ENCODE data around the gene TTLL12. TPM values are rescaled to one million over a fixed set of nuclear protein-coding genes. Genes with fewer than 3 reads are reported as not detected.

TTLL12 gene
- total RNA-seq, 2 donors from 2014 or later = 21.0 to 25.1 TPM

DNA sequence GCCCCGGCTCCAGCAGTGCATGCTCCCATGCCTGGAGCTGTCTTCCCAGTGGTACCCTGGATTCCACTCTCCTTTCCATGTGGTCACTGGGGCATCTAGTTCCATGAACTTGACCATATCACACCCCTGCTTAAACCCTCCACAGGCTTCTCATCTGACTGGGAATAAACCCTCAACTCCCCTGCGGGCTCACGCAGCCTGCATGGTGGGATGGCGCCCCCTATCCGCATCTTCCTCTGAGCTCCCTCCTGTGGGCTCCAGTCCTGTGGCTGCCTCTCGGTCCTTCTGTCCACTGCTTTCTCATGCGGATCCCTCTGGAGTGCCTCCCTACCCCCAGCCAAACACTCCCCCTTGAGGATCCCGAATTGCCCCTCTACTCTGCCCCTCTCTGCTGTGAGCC is 41.4 kb upstream of the TTLL12 start:
- DNase-seq (peak in 2 of 4 donors; percentile 5 to 32), ATAC-seq (no peak)
- 40 to 51% methylated on average over 8 of the region's 8 CpGs for WGBS, 2 donors
- Histone ChIP-seq H3K36me3 (replicated peaks in 1 of 2; ENCODE audit: insufficient read depth in 1 of 2, low read depth in 2 of 2) (no peaks in the 10 kb centered on the region), H3K4me3 (no peak overlapping the region), H3K27me3 (no peaks in the 10 kb centered on the region), H3K27ac (no peak overlapping the region), H3K9me3 (no peaks in the 10 kb centered on the region), H3K4me1 (no peaks in the 10 kb centered on the region)
- intact Hi-C loops (cut with DNase I) = no loop called here
- TF ChIP-seq, protein P1, sequence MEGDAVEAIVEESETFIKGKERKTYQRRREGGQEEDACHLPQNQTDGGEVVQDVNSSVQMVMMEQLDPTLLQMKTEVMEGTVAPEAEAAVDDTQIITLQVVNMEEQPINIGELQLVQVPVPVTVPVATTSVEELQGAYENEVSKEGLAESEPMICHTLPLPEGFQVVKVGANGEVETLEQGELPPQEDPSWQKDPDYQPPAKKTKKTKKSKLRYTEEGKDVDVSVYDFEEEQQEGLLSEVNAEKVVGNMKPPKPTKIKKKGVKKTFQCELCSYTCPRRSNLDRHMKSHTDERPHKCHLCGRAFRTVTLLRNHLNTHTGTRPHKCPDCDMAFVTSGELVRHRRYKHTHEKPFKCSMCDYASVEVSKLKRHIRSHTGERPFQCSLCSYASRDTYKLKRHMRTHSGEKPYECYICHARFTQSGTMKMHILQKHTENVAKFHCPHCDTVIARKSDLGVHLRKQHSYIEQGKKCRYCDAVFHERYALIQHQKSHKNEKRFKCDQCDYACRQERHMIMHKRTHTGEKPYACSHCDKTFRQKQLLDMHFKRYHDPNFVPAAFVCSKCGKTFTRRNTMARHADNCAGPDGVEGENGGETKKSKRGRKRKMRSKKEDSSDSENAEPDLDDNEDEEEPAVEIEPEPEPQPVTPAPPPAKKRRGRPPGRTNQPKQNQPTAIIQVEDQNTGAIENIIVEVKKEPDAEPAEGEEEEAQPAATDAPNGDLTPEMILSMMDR (IDR thresholded peaks at IDR 0.05) = no peak
- no peak for TF ChIP-seq POLR2A (IDR thresholded peaks at IDR 0.05)

DNA sequence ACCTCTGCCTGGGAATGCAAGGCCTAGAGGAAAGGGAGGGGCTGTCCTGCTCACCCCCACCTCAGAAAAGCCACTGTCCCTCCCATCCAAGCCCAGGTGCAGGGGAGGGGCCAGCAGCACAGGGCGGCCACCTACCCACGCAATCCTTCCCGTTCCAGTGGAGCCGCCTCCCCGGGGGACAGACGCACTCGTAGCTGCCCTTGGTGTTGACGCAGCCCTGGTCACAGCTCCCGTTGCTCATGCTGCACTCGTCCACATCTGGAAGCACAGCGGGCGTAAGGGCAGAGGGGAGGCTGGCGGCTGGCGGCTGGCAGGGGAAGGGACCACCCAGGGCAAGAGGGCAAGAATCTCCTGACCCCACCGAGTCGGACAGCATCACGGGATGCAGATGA is 40.3 kb upstream of the TTLL12 start:
- no peak for DNase-seq

DNA sequence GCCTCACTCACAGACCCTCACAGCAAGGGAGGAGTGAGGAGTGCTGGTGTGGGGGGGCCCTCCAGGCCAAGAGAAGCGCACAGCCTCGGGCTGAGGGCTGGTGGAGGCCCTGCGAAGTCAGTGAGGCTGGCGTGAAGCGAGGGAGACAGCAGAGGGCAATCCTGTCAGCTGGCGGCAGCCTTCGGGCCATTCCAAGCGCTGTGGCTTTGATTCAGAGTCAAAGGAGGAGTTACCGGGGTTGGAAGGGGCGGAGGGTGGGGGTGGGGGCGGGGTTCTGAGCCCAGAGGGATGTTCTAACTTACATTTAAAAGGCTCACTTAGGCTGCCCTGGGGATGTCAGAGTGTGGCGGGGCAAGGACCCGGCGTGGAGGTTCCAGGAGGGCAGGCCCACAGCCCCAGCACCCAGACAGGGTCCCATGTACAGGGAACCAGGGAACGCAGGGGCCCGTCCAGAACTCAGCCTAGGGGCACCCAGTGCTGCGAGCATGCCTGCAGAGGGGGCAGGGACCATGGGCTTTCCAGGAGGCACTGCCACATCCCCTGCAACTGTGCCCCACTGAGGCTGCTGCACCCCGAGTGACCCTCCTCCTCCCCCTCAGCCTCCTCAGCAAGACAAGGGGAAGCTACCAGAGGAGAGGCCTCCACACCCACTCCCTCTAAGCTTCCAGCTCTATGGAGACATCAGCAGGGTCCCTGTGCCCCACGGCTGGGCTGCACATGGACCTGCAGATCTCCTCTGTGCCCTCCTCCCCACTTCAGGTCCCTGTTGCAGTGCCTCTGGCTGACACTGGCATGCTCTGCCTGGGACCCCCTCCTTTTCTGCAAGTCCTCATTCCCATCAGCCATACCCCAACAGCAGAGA is 39.7 kb upstream of the TTLL12 start:
- H3K4me3 ChIP-seq = no peak overlapping the region
- H3K27ac ChIP-seq = no peak overlapping the region
- 71 to 80% methylated on average over 16 to 17 of the region's 19 CpGs for WGBS, 2 donors
- H3K27me3 ChIP-seq = no peaks in the 10 kb centered on the region
- no peaks in the 10 kb centered on the region for H3K36me3 ChIP-seq (replicated peaks in 1 of 2; ENCODE audit: insufficient read depth in 1 of 2, low read depth in 2 of 2)
- no peak for DNase-seq
- H3K4me1 ChIP-seq = no peaks in the 10 kb centered on the region
- intact Hi-C loops (cut with DNase I) = no loop called here
- H3K9me3 ChIP-seq = no peaks in the 10 kb centered on the region
- TF ChIP-seq, protein P1 (IDR thresholded peaks at IDR 0.05) = no peak
- no peak for TF ChIP-seq POLR2A (IDR thresholded peaks at IDR 0.05)
- ATAC-seq = no peak

More for the DNA sequence above, 40.3 kb upstream of the TTLL12 start:
- no peak for ATAC-seq
- Histone ChIP-seq H3K4me3 (no peak overlapping the region), H3K4me1 (no peaks in the 10 kb centered on the region), H3K27me3 (no peaks in the 10 kb centered on the region), H3K36me3 (replicated peaks in 1 of 2; ENCODE audit: insufficient read depth in 1 of 2, low read depth in 2 of 2) (no peaks in the 10 kb centered on the region), H3K27ac (no peak overlapping the region), H3K9me3 (no peaks in the 10 kb centered on the region)
- WGBS, 2 donors = 36 to 60% methylated on average over 2 to 17 of the region's 17 CpGs
- intact Hi-C loops (cut with DNase I) = no loop called here
- TF ChIP-seq, protein P1 (IDR thresholded peaks at IDR 0.05) = no peak
- no peak for TF ChIP-seq POLR2A (IDR thresholded peaks at IDR 0.05)

DNA sequence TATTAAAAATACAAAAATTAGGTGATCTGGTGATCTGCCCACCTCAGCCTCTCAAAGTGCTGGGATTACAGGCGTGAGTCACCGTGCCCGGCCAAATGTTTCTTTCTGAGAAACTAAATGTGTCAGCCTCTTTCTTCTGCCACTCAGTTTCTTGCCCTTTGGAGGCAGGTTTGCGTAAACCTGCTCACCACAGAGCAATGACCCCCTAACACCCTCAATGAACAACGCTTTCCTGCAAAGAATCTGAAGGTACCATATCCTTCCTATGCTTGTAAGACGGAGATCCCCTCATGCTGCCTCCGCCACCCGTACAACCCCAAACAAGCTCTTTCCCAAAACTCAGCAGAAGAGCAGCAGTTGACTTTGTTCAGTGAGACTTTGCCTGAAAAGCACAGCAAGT is 38.7 kb upstream of the TTLL12 start:
- Histone ChIP-seq H3K4me3 (no peak overlapping the region), H3K36me3 (replicated peaks in 1 of 2; ENCODE audit: insufficient read depth in 1 of 2, low read depth in 2 of 2) (no peaks in the 10 kb centered on the region), H3K27me3 (no peaks in the 10 kb centered on the region), H3K4me1 (no peaks in the 10 kb centered on the region), H3K27ac (no peak overlapping the region), H3K9me3 (no peaks in the 10 kb centered on the region)
- DNase-seq (no peak), ATAC-seq (no peak)
- TF ChIP-seq, protein P1 (IDR thresholded peaks at IDR 0.05) = no peak
- TF ChIP-seq POLR2A (IDR thresholded peaks at IDR 0.05) = no peak
- WGBS, 2 donors = 83% methylated on average over 8 of the region's 8 CpGs
- intact Hi-C loops (cut with DNase I) = no loop called here

DNA sequence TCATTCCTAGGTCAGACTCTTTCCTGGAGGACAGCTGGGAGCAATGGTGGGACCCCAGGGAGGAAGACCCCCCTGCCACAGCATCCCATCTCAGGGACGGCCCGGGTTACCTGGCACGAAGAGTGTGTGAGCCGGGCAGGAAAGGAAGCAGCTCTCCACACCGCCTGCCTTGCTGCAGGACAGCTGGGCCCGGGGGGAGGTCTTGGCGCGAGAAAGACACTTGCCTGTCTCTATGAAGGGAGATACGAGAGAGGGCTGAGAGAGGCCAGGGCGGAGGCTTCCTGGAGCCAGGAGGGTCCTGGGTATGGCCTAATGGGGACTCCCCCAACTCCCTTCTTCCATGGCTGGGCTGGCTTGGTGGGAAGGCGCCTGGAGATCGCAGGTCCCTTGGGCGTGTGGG is 36.1 kb upstream of the TTLL12 start:
- Histone ChIP-seq H3K9me3 (no peaks in the 10 kb centered on the region), H3K4me1 (no peaks in the 10 kb centered on the region), H3K36me3 (replicated peaks in 1 of 2; ENCODE audit: insufficient read depth in 1 of 2, low read depth in 2 of 2) (no peaks in the 10 kb centered on the region), H3K27me3 (no peaks in the 10 kb centered on the region), H3K4me3 (no peak overlapping the region), H3K27ac (no peak overlapping the region)
- no peak for TF ChIP-seq POLR2A (IDR thresholded peaks at IDR 0.05)
- TF ChIP-seq, protein P1 (IDR thresholded peaks at IDR 0.05) = no peak
- intact Hi-C loops (cut with DNase I) = no loop called here
- DNase-seq = no peak
- ATAC-seq = no peak
- 81 to 83% methylated on average over 10 to 13 of the region's 13 CpGs for WGBS, 2 donors
